ENCODE data around the gene SLC44A2.

Gene SLC44A2

DNA sequence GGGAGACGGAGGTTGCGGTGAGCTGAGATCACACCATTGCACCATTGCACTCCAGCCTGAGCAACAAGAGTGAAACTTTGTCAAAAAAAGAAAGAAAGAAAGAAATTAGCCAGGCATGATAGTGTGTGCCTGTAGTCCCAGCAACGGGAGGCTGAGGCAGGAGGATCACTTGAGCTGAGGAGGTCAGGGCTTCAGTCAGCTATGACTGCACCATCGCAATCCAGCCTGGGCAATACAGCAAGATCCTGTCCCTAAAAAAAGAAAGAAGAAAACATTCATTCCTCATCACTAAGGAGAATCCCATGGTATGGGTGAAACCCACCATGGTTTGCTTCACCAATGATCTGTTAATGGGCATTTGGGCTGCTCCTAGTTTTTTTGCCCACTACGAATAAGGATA, 25.2 kb upstream of the SLC44A2 start:
- Mint-ChIP-seq H3K9me3 (no peaks in the 10 kb centered on the region), H3K4me1 (peaks cover 13% of the 10 kb centered on the region), H3K36me3 (ENCODE audit: low read depth) (no peaks in the 10 kb centered on the region), H3K27me3 (ENCODE audit: low read depth) (peaks cover 16% of the 10 kb centered on the region), H3K27ac (no peak overlapping the region), H3K4me3 (peak overlapping the region; percentile 59 to 84 (median 72))
- TF ChIP-seq, protein P1, sequence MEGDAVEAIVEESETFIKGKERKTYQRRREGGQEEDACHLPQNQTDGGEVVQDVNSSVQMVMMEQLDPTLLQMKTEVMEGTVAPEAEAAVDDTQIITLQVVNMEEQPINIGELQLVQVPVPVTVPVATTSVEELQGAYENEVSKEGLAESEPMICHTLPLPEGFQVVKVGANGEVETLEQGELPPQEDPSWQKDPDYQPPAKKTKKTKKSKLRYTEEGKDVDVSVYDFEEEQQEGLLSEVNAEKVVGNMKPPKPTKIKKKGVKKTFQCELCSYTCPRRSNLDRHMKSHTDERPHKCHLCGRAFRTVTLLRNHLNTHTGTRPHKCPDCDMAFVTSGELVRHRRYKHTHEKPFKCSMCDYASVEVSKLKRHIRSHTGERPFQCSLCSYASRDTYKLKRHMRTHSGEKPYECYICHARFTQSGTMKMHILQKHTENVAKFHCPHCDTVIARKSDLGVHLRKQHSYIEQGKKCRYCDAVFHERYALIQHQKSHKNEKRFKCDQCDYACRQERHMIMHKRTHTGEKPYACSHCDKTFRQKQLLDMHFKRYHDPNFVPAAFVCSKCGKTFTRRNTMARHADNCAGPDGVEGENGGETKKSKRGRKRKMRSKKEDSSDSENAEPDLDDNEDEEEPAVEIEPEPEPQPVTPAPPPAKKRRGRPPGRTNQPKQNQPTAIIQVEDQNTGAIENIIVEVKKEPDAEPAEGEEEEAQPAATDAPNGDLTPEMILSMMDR (IDR thresholded peaks at IDR 0.05; ENCODE audit: unreplicated experiment in 3 of 3) = no peak

DNA sequence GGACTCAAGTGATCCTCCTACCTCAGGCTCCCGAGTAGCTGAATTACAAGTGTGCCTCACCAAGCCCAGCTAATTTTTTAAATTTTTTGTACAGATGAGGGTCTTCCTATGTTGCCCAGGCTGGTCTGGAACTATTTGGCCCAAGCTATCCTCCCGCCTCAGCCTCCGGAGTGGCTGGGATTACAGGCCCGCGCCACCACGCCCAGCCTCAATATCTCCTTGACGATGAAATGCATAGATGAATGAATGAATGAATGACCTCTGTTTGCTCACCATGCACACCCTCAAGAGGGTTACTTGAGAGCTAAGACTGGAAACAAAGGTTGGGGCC, 23.4 kb upstream of the SLC44A2 start:
- Mint-ChIP-seq H3K4me1 (peaks cover 13% of the 10 kb centered on the region), H3K9me3 (no peaks in the 10 kb centered on the region), H3K4me3 (peak overlapping the region; percentile 81 to 90 (median 89)), H3K27me3 (ENCODE audit: low read depth) (peaks cover 6% of the 10 kb centered on the region), H3K36me3 (ENCODE audit: low read depth) (no peaks in the 10 kb centered on the region), H3K27ac (peak overlapping the region in 2 of 3 experiments; percentile 42 to 85)
- TF ChIP-seq, protein P1 (IDR thresholded peaks at IDR 0.05; ENCODE audit: unreplicated experiment in 3 of 3) = no peak

DNA sequence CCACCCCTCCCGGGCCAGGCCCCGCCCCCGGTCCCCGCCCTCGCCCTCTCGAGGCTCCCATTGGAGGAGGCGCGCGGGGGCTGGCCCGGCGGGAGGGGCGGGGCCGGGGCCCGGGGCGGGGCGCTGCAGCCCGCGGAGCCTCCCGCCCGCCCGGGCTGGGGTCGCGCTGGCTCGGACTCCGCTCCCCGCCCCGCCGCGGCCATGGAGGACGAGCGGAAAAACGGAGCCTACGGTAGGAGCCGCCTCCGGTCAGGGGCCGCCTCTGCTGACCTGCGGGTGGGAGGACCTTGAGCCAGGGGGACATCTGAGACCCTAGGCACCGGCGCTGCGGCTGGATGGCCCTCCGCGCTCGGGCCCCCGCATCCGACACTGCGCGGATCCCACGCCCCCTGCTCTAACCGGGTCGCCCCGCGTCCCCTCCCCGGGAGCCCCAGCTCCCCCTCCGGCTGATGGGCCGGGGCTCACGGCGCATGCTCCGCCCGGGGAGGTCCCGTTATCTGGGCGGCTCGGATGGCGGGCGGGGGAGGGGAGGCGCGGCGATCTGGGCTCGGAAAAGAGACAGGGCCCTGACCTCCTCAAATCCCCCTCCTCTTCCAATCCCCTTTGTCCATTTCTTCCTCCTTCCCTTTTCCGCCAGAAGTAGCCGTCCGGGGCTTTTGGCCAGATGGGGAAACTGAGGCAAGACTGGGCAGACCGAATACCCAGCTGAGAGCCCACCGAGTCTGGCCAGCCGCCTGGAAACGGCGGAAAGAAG, 22.8 kb upstream of the SLC44A2 start:
- Mint-ChIP-seq H3K27ac (peak overlapping the region in 2 of 3 experiments; percentile 68 to 85), H3K9me3 (no peaks in the 10 kb centered on the region), H3K36me3 (ENCODE audit: low read depth) (no peaks in the 10 kb centered on the region), H3K27me3 (ENCODE audit: low read depth) (peaks cover 6% of the 10 kb centered on the region), H3K4me3 (peak overlapping the region; percentile 89 to 91 (median 89)), H3K4me1 (peaks cover 13% of the 10 kb centered on the region)
- TF ChIP-seq, protein P1 (IDR thresholded peaks at IDR 0.05; ENCODE audit: unreplicated experiment in 3 of 3) = no peak

DNA sequence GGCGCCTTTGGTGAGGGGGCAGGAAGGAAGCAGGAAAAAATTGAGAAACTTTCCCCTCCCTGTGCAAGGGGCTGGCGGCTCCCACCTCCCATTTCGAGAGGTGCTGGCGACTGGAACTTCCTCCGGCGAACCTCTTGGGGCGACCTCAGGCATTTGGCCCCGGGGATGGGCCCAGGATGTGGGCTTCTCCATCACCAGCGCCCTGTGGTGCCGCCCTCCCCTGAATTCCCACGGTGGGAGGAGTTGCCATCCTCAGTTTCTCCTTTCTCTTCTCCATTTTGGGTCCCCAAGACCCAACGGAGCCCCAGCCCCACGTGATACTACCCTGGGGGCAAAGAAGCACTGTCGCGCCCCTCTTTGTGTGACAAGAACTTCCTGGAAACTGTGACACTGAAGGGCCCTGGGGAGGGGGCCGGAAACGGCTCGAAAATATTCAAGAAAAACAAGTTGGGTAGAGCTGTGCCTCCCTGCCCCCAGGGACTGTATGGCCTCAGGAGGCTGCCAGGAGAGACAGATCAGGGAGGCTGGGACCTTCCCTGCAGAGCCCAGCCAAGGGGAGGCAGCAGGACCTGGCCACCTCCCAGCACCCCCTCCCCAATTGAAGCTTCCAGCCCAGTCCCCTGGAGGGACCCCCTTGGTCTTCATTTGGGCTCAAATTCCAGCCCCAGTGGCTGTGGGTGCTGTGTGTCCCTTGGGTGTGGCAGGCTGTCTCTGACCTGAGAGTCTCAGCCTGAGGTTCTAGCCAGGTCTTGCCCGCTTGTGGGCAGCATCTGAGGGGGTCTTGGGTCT, 22.1 kb upstream of the SLC44A2 start:
- Mint-ChIP-seq H3K36me3 (ENCODE audit: low read depth) (no peaks in the 10 kb centered on the region), H3K27me3 (ENCODE audit: low read depth) (peaks cover 6% of the 10 kb centered on the region), H3K4me3 (peak overlapping the region; percentile 84 to 91 (median 89)), H3K9me3 (no peaks in the 10 kb centered on the region), H3K4me1 (peaks cover 13% of the 10 kb centered on the region), H3K27ac (peak overlapping the region; percentile 55 to 68 (median 57))
- TF ChIP-seq, protein P1 (IDR thresholded peaks at IDR 0.05; ENCODE audit: unreplicated experiment in 3 of 3) = no peak

DNA sequence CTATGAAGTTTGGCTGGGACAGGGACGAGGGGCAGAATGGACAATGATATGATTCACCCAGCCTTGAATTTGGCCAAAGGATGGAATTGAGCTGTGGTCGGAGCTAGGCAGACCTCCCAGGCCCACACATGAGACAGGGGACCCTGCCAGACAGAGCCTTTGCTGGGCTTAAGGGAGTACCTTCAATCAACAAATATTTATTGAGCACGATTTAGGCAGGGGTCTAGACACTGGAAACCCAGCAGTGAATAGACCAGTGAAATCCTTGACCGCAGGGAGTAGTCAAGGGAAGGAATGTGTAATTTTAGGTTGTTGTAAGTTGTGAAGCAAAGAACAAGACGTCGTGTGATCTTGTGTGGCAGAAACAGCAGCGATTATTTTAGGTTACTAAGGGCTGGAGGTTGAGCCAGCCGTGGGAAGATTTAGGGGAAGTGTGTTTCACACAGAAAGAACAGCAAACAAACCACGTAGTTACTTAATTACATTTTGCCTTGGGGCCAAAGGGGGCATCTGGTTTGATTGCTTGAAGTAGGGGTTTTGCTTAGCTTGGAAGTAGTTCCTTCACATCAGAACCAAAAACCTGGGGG, 21.4 kb upstream of the SLC44A2 start:
- Mint-ChIP-seq H3K4me1 (peaks cover 13% of the 10 kb centered on the region), H3K27ac (peak overlapping the region; percentile 13 to 68 (median 55)), H3K4me3 (peak overlapping the region; percentile 84 to 91 (median 89)), H3K36me3 (ENCODE audit: low read depth) (no peaks in the 10 kb centered on the region), H3K9me3 (no peaks in the 10 kb centered on the region), H3K27me3 (ENCODE audit: low read depth) (peaks cover 6% of the 10 kb centered on the region)
- TF ChIP-seq, protein P1 (IDR thresholded peaks at IDR 0.05; ENCODE audit: unreplicated experiment in 3 of 3) = no peak

Data from nephron (organoid).